GM23338 (cell line): ENCODE results near the gene MBNL1. TPM values are rescaled to one million over a fixed set of nuclear protein-coding genes. Genes with fewer than 3 reads are reported as not detected.

ENCODE experiments used
- ATAC-seq: fragments of 200-7000 bp; cut with Tn5 transposase; 3 replicates; pipeline ENCODE4 v1.9.1; 2020
- DNase-seq: peaks from one replicate; pipeline ENCODE4 v3.0.0-alpha.2; 2015; ENCODE audit warnings: low spot score
- H2AFZ ChIP-seq: fragments of 200-600 bp; sonication (generic); 2 replicates; pipeline ENCODE4 v1.8.0; 2016; ENCODE audit warnings: antibody characterized with exemption, mild to moderate bottlenecking, moderate library complexity
- H3F3A ChIP-seq: fragments of 200-600 bp; sonication (generic); replicated peaks from 2 replicates; pipeline ENCODE4 v1.8.0; 2017; ENCODE audit warnings: antibody characterized with exemption, mixed run types, low read depth
- H3K27ac ChIP-seq: fragments of 200-600 bp; sonication (generic); 2 replicates; pipeline ENCODE4 v1.6.1; 2016; ENCODE audit warnings: low read depth
- H3K27me3 ChIP-seq: fragments of 200-600 bp; sonication (generic); 2 replicates; pipeline ENCODE4 v1.8.0; 2016; ENCODE audit warnings: mild to moderate bottlenecking, mixed run types, moderate library complexity; ENCODE audit not compliant: insufficient read depth
- H3K36me3 ChIP-seq: fragments of 200-600 bp; sonication (generic); 2 replicates; pipeline ENCODE4 v1.8.0; 2016; ENCODE audit warnings: mild to moderate bottlenecking; ENCODE audit not compliant: insufficient read depth
- H3K4me1 ChIP-seq: fragments of 200-600 bp; sonication (generic); 2 replicates; pipeline ENCODE4 v1.8.0; 2016; ENCODE audit warnings: mild to moderate bottlenecking, moderate library complexity; ENCODE audit not compliant: insufficient read depth
- H3K4me2 ChIP-seq: fragments of 200-600 bp; sonication (generic); 2 replicates; pipeline ENCODE4 v1.7.1; 2017; ENCODE audit warnings: mixed run types
- H3K4me3 ChIP-seq: fragments of 200-600 bp; sonication (generic); 2 replicates; pipeline ENCODE4 v1.6.1; 2016; ENCODE audit warnings: mixed run types
- H3K79me2 ChIP-seq: fragments of 200-600 bp; sonication (generic); replicated peaks from 2 replicates; pipeline ENCODE4 v1.8.0; 2017; ENCODE audit warnings: mild to moderate bottlenecking; ENCODE audit not compliant: insufficient read depth
- H3K9me2 ChIP-seq: fragments of 200-600 bp; sonication (generic); 2 replicates; pipeline ENCODE4 v1.8.0; 2017; ENCODE audit not compliant: insufficient read depth
- H4K20me1 ChIP-seq: fragments of 200-600 bp; sonication (generic); replicated peaks from 2 replicates; pipeline ENCODE4 v1.8.0; 2017; ENCODE audit warnings: mild to moderate bottlenecking; ENCODE audit not compliant: insufficient read depth
- H3K27ac Mint-ChIP-seq: 2 replicates; pipeline ENCODE4 v1.8.0; 2020; ENCODE audit warnings: inconsistent platforms, mild to moderate bottlenecking, moderate library complexity, mixed read lengths
- H3K27me3 Mint-ChIP-seq: 3 replicates; pipeline ENCODE4 v1.8.0; 2022; ENCODE audit warnings: low read depth, mild to moderate bottlenecking, moderate library complexity, mixed read lengths, inconsistent platforms; ENCODE audit not compliant: insufficient read depth, poor library complexity
- H3K36me3 Mint-ChIP-seq: 3 replicates; pipeline ENCODE4 v1.8.0; 2021; ENCODE audit warnings: low read depth, mild to moderate bottlenecking, inconsistent platforms, moderate library complexity, mixed read lengths
- H3K4me1 Mint-ChIP-seq: 3 replicates; pipeline ENCODE4 v1.8.0; 2020; ENCODE audit warnings: mild to moderate bottlenecking, inconsistent platforms, mixed read lengths
- H3K4me3 Mint-ChIP-seq: 3 replicates; pipeline ENCODE4 v1.8.0; 2021; ENCODE audit warnings: moderate library complexity, mild to moderate bottlenecking, inconsistent platforms, mixed read lengths
- H3K9me3 Mint-ChIP-seq: 3 replicates; pipeline ENCODE4 v1.8.0; 2020; ENCODE audit warnings: moderate library complexity, mild to moderate bottlenecking, inconsistent platforms, mixed read lengths
- POLR2AphosphoS5 ChIP-seq: IDR thresholded peaks from 2 replicates; pipeline ENCODE4 v1.6.1; 2016; ENCODE audit warnings: antibody characterized with exemption, low read depth
- ZNF114 ChIP-seq: fragments of 250-450 bp; sonication (Bioruptor Pico); IDR thresholded peaks from 2 replicates; pipeline ENCODE4 v1.5.0; 2020; ENCODE audit warnings: mild to moderate bottlenecking, moderate library complexity
- ZNF331 ChIP-seq: fragments of 250-450 bp; sonication (Bioruptor Pico); IDR thresholded peaks from 2 replicates; pipeline ENCODE4 v1.5.0; 2020; ENCODE audit warnings: low read depth, mild to moderate bottlenecking, moderate library complexity
- polyA plus RNA-seq: library from polyadenylated mRNA; unstranded; fragments of >200 nt; fragmentation: Nextera tagmentation; extraction: Ambion mirVana; gene quantifications from 2 replicates; pipeline ENCODE4 v1.2.1, GENCODE V29; 2016
- total RNA-seq: library from RNA; depleted of rRNA; stranded (reverse); fragments of >200 nt; shearing (Covaris generic); gene quantifications from 2 replicates; pipeline ENCODE4 v1.2.3, GENCODE V29; 2014
- TF ChIP-seq, protein P1 (sequence below): IDR thresholded peaks from one replicate; pipeline ENCODE4 v1.6.1; 2018; ENCODE audit warnings: antibody characterized with exemption; ENCODE audit not compliant: unreplicated experiment
- TF ChIP-seq, protein P2 (sequence below): IDR thresholded peaks from 2 replicates; pipeline ENCODE4 v1.6.1; 2016; ENCODE audit warnings: antibody characterized with exemption
- TF ChIP-seq, protein P3 (sequence below): fragments of 250-450 bp; sonication (Bioruptor Pico); IDR thresholded peaks from 2 replicates; pipeline ENCODE4 v1.5.0; 2020; ENCODE audit warnings: mild to moderate bottlenecking, moderate library complexity

The MBNL1 gene
- total and polyA plus RNA-seq, 2 experiments from 2014 or later: 9.4 to 23.2 TPM

DNA sequence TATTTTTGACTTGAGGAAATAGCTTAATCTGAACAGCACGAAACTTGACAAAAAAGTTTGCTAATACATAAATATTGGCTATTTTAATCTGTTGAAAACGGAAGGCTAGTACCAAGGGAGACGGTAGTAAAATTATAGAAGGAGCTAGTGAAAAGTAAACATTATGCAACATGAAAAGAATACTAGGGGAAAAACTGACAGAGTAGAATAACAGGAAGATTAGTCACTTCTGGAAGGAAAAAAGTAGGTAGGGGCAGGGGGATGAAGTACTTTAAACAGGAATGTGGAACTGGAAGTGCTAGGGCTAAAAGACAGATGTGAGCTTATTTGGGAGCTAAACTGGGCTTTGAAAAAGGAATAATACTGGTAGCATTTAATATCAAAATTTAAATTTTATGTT lies 60.1 kb downstream of the MBNL1 start:
- Mint-ChIP-seq H3K4me3 (no peak overlapping the region), H3K9me3 (peaks cover 4% of the 10 kb centered on the region; the same call in 1 of the 3 replicates), H3K27ac (no peak overlapping the region; the same call in 1 of the 2 replicates), H3K4me1 (peaks cover 7% of the 10 kb centered on the region), H3K27me3 (peaks cover 4% of the 10 kb centered on the region), H3K36me3 (peaks cover 8% of the 10 kb centered on the region; the same call in 2 of the 3 replicates)
- H3K79me2 ChIP-seq: peaks cover 63% of the 10 kb centered on the region
- no peak for ATAC-seq
- no peak for DNase-seq
- H3K4me1 ChIP-seq: no peaks in the 10 kb centered on the region
- H3F3A ChIP-seq: no peaks in the 10 kb centered on the region
- no peaks in the 10 kb centered on the region for H3K27me3 ChIP-seq
- TF ChIP-seq POLR2AphosphoS5 (no peak), ZNF114 (CRISPR knock-in tag) (no peak), ZNF331 (no peak)
- TF ChIP-seq, protein P1, sequence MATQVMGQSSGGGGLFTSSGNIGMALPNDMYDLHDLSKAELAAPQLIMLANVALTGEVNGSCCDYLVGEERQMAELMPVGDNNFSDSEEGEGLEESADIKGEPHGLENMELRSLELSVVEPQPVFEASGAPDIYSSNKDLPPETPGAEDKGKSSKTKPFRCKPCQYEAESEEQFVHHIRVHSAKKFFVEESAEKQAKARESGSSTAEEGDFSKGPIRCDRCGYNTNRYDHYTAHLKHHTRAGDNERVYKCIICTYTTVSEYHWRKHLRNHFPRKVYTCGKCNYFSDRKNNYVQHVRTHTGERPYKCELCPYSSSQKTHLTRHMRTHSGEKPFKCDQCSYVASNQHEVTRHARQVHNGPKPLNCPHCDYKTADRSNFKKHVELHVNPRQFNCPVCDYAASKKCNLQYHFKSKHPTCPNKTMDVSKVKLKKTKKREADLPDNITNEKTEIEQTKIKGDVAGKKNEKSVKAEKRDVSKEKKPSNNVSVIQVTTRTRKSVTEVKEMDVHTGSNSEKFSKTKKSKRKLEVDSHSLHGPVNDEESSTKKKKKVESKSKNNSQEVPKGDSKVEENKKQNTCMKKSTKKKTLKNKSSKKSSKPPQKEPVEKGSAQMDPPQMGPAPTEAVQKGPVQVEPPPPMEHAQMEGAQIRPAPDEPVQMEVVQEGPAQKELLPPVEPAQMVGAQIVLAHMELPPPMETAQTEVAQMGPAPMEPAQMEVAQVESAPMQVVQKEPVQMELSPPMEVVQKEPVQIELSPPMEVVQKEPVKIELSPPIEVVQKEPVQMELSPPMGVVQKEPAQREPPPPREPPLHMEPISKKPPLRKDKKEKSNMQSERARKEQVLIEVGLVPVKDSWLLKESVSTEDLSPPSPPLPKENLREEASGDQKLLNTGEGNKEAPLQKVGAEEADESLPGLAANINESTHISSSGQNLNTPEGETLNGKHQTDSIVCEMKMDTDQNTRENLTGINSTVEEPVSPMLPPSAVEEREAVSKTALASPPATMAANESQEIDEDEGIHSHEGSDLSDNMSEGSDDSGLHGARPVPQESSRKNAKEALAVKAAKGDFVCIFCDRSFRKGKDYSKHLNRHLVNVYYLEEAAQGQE: no peak
- TF ChIP-seq, protein P2, sequence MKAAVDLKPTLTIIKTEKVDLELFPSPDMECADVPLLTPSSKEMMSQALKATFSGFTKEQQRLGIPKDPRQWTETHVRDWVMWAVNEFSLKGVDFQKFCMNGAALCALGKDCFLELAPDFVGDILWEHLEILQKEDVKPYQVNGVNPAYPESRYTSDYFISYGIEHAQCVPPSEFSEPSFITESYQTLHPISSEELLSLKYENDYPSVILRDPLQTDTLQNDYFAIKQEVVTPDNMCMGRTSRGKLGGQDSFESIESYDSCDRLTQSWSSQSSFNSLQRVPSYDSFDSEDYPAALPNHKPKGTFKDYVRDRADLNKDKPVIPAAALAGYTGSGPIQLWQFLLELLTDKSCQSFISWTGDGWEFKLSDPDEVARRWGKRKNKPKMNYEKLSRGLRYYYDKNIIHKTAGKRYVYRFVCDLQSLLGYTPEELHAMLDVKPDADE: no peak
- TF ChIP-seq, protein P3, sequence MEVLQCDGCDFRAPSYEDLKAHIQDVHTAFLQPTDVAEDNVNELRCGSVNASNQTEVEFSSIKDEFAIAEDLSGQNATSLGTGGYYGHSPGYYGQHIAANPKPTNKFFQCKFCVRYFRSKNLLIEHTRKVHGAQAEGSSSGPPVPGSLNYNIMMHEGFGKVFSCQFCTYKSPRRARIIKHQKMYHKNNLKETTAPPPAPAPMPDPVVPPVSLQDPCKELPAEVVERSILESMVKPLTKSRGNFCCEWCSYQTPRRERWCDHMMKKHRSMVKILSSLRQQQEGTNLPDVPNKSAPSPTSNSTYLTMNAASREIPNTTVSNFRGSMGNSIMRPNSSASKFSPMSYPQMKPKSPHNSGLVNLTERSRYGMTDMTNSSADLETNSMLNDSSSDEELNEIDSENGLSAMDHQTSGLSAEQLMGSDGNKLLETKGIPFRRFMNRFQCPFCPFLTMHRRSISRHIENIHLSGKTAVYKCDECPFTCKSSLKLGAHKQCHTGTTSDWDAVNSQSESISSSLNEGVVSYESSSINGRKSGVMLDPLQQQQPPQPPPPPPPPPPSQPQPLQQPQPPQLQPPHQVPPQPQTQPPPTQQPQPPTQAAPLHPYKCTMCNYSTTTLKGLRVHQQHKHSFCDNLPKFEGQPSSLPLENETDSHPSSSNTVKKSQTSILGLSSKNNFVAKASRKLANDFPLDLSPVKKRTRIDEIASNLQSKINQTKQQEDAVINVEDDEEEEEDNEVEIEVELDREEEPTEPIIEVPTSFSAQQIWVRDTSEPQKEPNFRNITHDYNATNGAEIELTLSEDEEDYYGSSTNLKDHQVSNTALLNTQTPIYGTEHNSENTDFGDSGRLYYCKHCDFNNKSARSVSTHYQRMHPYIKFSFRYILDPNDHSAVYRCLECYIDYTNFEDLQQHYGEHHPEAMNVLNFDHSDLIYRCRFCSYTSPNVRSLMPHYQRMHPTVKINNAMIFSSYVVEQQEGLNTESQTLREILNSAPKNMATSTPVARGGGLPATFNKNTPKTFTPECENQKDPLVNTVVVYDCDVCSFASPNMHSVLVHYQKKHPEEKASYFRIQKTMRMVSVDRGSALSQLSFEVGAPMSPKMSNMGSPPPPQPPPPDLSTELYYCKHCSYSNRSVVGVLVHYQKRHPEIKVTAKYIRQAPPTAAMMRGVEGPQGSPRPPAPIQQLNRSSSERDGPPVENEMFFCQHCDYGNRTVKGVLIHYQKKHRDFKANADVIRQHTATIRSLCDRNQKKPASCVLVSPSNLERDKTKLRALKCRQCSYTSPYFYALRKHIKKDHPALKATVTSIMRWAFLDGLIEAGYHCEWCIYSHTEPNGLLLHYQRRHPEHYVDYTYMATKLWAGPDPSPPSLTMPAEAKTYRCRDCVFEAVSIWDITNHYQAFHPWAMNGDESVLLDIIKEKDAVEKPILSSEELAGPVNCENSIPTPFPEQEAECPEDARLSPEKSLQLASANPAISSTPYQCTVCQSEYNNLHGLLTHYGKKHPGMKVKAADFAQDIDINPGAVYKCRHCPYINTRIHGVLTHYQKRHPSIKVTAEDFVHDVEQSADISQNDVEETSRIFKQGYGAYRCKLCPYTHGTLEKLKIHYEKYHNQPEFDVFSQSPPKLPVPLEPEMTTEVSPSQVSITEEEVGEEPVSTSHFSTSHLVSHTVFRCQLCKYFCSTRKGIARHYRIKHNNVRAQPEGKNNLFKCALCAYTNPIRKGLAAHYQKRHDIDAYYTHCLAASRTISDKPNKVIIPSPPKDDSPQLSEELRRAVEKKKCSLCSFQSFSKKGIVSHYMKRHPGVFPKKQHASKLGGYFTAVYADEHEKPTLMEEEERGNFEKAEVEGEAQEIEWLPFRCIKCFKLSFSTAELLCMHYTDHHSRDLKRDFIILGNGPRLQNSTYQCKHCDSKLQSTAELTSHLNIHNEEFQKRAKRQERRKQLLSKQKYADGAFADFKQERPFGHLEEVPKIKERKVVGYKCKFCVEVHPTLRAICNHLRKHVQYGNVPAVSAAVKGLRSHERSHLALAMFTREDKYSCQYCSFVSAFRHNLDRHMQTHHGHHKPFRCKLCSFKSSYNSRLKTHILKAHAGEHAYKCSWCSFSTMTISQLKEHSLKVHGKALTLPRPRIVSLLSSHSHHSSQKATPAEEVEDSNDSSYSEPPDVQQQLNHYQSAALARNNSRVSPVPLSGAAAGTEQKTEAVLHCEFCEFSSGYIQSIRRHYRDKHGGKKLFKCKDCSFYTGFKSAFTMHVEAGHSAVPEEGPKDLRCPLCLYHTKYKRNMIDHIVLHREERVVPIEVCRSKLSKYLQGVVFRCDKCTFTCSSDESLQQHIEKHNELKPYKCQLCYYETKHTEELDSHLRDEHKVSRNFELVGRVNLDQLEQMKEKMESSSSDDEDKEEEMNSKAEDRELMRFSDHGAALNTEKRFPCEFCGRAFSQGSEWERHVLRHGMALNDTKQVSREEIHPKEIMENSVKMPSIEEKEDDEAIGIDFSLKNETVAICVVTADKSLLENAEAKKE (CRISPR knock-in tag): no peak
- H3K27ac ChIP-seq: no peak overlapping the region
- H4K20me1 ChIP-seq: no peaks in the 10 kb centered on the region
- no peak overlapping the region for H3K4me2 ChIP-seq
- no peak overlapping the region for H2AFZ ChIP-seq
- no peaks in the 10 kb centered on the region for H3K36me3 ChIP-seq
- no peaks in the 10 kb centered on the region for H3K9me2 ChIP-seq
- no peak overlapping the region for H3K4me3 ChIP-seq
